Kidney (tissue), 14 donors: ENCODE data around the gene AQP7. TPM values are rescaled to one million over a fixed set of nuclear protein-coding genes. Genes with fewer than 3 reads are reported as not detected.

Experiments used
- DNase-seq, 5 donors: peaks; one replicate each; pipeline ENCODE4 v3.0.0-alpha.2; 2013 to 2020
- FAIRE-seq: peaks from 2 replicates; lab custom pipeline; 2012; peaks lifted over from hg19 to GRCh38; lab: Jason Lieb, UNC
- H3K27ac ChIP-seq, 2 donors: one replicate each; pipeline ENCODE4 v1.7.0; 2013; ENCODE audit warnings: low read depth in 2 of 2, low read length in 2 of 2, inconsistent platforms in 1 of 2
- H3K27me3 ChIP-seq: one replicate; pipeline ENCODE4 v1.7.1; 2013; ENCODE audit warnings: low read length, inconsistent platforms; ENCODE audit not compliant: control insufficient read depth, insufficient read depth
- H3K36me3 ChIP-seq, 3 donors: one replicate each; pipeline versions ENCODE4 v1.7.0 to v1.7.1; 2013; ENCODE audit warnings: low read length in 3 of 3, control low read depth in 1 of 3, inconsistent platforms in 1 of 3; ENCODE audit not compliant: insufficient read depth in 3 of 3, control insufficient read depth in 2 of 3
- H3K4me1 ChIP-seq, 3 donors: one replicate each; pipeline versions ENCODE4 v1.7.0 to v1.7.1; 2013; ENCODE audit warnings: low read length in 3 of 3, inconsistent platforms in 1 of 3, low read depth in 1 of 3; ENCODE audit not compliant: control insufficient read depth in 2 of 3, insufficient read depth in 2 of 3
- H3K4me3 ChIP-seq, 3 donors: one replicate each; pipeline versions ENCODE4 v1.7.0 to v1.8.1; 2013; ENCODE audit warnings: low read length in 3 of 3, control low read depth in 1 of 3, inconsistent platforms in 1 of 3
- H3K9ac ChIP-seq, 3 donors: one replicate each; pipeline versions ENCODE4 v1.7.0 to v1.7.1; 2013; ENCODE audit warnings: low read length in 3 of 3, control low read depth in 1 of 3, inconsistent platforms in 1 of 3
- H3K9me3 ChIP-seq, 3 donors: one replicate each; pipeline versions ENCODE4 v1.7.0 to v1.7.1; 2013; ENCODE audit warnings: low read length in 3 of 3, control low read depth in 1 of 3, inconsistent platforms in 1 of 3; ENCODE audit not compliant: control insufficient read depth in 2 of 3, insufficient read depth in 1 of 3
- intact Hi-C: fragments of 100-400 bp; cut with DNase I; formaldehyde crosslinking; loops from one replicate; pipeline ENCODE4 v1.11.1; 2022
- polyA plus RNA-seq: library from polyadenylated mRNA; stranded (reverse); fragments of 350-450 nt; fragmentation: Illumina TruSeq; extraction: RNeasy Lipid Tissue Mini Kit (QIAGEN cat#74804); gene quantifications from one replicate; pipeline ENCODE4 v1.2.3, GENCODE V29; 2014; ENCODE audit warnings: low read depth, low replicate concordance; ENCODE audit not compliant: insufficient read depth
- total RNA-seq: library from RNA; stranded (reverse); fragmentation: NEBNext Ultra II Directional; extraction: Animal tissue kit (Norgen Biotek cat#: 25700); gene quantifications from one replicate; pipeline ENCODE4 v1.2.1, GENCODE V29; 2021
- TF ChIP-seq, protein P1 (sequence below): IDR thresholded peaks from 3 replicates; pipeline ENCODE4 v1.5.1; 2012; ENCODE audit warnings: mild to moderate bottlenecking, moderate library complexity, borderline replicate concordance; ENCODE audit not compliant: insufficient read depth; ENCODE audit errors: extremely low read depth
- donor health status: control.
- donor health status: control.
- donor health status: control.
- donor health status: control.
- donor health status: control.
- donor health status: DM: yes; HTN: yes; CAD: no.
- donor health status: Normal renal cell carcinoma (clear cell type).

Gene AQP7
- total and polyA plus RNA-seq, 2 donors from 2014 or later = 11.9 to 45.3 TPM

GRCh38 chr9:33355933-33356332, 46.4 kb downstream of the AQP7 start:
- peaks cover 0 to 22% (median 0%) of the 10 kb centered on the region in 3 donors for H3K36me3 ChIP-seq
- H3K4me1 ChIP-seq = peaks cover 0 to 3% (median 0%) of the 10 kb centered on the region in 3 donors
- FAIRE-seq (no peak), DNase-seq (no peak)
- H3K9me3 ChIP-seq = no peaks in the 10 kb centered on the region
- no peak overlapping the region for H3K9ac ChIP-seq
- H3K4me3 ChIP-seq = no peak overlapping the region
- TF ChIP-seq, protein P1, sequence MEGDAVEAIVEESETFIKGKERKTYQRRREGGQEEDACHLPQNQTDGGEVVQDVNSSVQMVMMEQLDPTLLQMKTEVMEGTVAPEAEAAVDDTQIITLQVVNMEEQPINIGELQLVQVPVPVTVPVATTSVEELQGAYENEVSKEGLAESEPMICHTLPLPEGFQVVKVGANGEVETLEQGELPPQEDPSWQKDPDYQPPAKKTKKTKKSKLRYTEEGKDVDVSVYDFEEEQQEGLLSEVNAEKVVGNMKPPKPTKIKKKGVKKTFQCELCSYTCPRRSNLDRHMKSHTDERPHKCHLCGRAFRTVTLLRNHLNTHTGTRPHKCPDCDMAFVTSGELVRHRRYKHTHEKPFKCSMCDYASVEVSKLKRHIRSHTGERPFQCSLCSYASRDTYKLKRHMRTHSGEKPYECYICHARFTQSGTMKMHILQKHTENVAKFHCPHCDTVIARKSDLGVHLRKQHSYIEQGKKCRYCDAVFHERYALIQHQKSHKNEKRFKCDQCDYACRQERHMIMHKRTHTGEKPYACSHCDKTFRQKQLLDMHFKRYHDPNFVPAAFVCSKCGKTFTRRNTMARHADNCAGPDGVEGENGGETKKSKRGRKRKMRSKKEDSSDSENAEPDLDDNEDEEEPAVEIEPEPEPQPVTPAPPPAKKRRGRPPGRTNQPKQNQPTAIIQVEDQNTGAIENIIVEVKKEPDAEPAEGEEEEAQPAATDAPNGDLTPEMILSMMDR = no peak
- H3K27ac ChIP-seq = no peak overlapping the region
- no peaks in the 10 kb centered on the region for H3K27me3 ChIP-seq
- intact Hi-C loops = no loop called here

- H3K4me1 ChIP-seq = peaks cover 0 to 3% (median 0%) of the 10 kb centered on the region in 3 donors
- TF ChIP-seq, protein P1 = no peak
- H3K4me3 ChIP-seq = no peak overlapping the region
- H3K36me3 ChIP-seq = peaks cover 0 to 18% (median 0%) of the 10 kb centered on the region in 3 donors
- intact Hi-C loops = no loop called here
- H3K27me3 ChIP-seq = no peaks in the 10 kb centered on the region
- DNase-seq = no peak
- H3K27ac ChIP-seq = no peak overlapping the region
- no peak for FAIRE-seq
- no peaks in the 10 kb centered on the region for H3K9me3 ChIP-seq
- no peak overlapping the region for H3K9ac ChIP-seq
Observed at GRCh38 chr9:33354651-33355211, 47.6 kb downstream of the AQP7 start.

- Histone ChIP-seq H3K9ac (no peak overlapping the region), H3K4me3 (no peak overlapping the region), H3K9me3 (no peaks in the 10 kb centered on the region), H3K4me1 (peaks cover 0 to 3% (median 0%) of the 10 kb centered on the region in 3 donors), H3K27ac (no peak overlapping the region), H3K27me3 (no peaks in the 10 kb centered on the region), H3K36me3 (peaks cover 7 to 33% (median 9%) of the 10 kb centered on the region in 3 donors)
- FAIRE-seq (no peak), DNase-seq (no peak)
- intact Hi-C loops = no loop called here
- TF ChIP-seq, protein P1 = no peak
Observed at GRCh38 chr9:33351547-33351946, 50.8 kb downstream of the AQP7 start.

GRCh38 chr9:33350310-33350709, 52.1 kb downstream of the AQP7 start:
- Histone ChIP-seq H3K36me3 (peaks cover 7 to 37% (median 16%) of the 10 kb centered on the region in 3 donors), H3K9ac (no peak overlapping the region), H3K27me3 (no peaks in the 10 kb centered on the region), H3K4me1 (peaks cover 0 to 3% (median 0%) of the 10 kb centered on the region in 3 donors), H3K27ac (no peak overlapping the region), H3K9me3 (no peaks in the 10 kb centered on the region), H3K4me3 (no peak overlapping the region)
- intact Hi-C loops = no loop called here
- peak; percentile 33 for FAIRE-seq
- TF ChIP-seq, protein P1 = no peak
- peak in 2 of 5 donors; percentile 4 to 15 for DNase-seq
